Measurements from ENCODE around the gene DOCK11. TPM values are rescaled to one million over a fixed set of nuclear protein-coding genes. Genes with fewer than 3 reads are reported as not detected.
A peak's percentile ranks its signal among the peaks of the same experiment; 100 is the strongest.

The DOCK11 gene
- total RNA-seq, 1 donor from 2014 or later = 5.8 TPM

- Mint-ChIP-seq H3K27ac (no peak overlapping the region), H3K9me3 (ENCODE audit: low read depth) (peaks cover 15% of the 10 kb centered on the region), H3K36me3 (ENCODE audit: insufficient read depth) (no peaks in the 10 kb centered on the region), H3K27me3 (no peaks in the 10 kb centered on the region), H3K4me3 (ENCODE audit: low read depth) (no peak overlapping the region), H3K4me1 (ENCODE audit: low read depth) (no peaks in the 10 kb centered on the region)
- DNase-seq (ENCODE audit: low spot score, unreplicated experiment) = no peak
- TF ChIP-seq, protein P1, sequence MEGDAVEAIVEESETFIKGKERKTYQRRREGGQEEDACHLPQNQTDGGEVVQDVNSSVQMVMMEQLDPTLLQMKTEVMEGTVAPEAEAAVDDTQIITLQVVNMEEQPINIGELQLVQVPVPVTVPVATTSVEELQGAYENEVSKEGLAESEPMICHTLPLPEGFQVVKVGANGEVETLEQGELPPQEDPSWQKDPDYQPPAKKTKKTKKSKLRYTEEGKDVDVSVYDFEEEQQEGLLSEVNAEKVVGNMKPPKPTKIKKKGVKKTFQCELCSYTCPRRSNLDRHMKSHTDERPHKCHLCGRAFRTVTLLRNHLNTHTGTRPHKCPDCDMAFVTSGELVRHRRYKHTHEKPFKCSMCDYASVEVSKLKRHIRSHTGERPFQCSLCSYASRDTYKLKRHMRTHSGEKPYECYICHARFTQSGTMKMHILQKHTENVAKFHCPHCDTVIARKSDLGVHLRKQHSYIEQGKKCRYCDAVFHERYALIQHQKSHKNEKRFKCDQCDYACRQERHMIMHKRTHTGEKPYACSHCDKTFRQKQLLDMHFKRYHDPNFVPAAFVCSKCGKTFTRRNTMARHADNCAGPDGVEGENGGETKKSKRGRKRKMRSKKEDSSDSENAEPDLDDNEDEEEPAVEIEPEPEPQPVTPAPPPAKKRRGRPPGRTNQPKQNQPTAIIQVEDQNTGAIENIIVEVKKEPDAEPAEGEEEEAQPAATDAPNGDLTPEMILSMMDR (IDR thresholded peaks at IDR 0.05; ENCODE audit: unreplicated experiment) = no peak
These were observed 100.0 kb downstream of the DOCK11 start for GRCh38 chrX:118595501-118596042.

DNA sequence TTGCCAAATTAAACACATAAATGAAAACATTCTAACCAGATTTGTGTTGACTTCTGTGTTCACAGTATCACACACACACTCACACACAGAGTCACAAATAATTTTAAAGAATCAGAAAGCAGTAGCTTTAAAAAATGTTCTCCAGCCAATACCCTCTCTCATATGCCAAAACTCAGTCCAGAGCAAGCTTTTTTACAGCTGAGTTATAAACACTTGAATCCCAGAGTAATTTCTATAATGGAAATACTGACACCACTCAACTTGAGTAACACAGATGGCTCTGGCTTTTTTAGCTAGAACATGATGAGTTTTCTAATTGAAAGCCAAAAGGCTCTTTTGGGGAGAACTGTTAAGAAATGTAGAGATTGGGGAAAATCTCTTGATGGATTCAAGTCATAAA, 100.8 kb downstream of the DOCK11 start:
- Mint-ChIP-seq H3K27me3 (no peaks in the 10 kb centered on the region), H3K36me3 (ENCODE audit: insufficient read depth) (no peaks in the 10 kb centered on the region), H3K9me3 (ENCODE audit: low read depth) (peaks cover 9% of the 10 kb centered on the region), H3K4me1 (ENCODE audit: low read depth) (no peaks in the 10 kb centered on the region), H3K27ac (no peak overlapping the region), H3K4me3 (ENCODE audit: low read depth) (no peak overlapping the region)
- TF ChIP-seq, protein P1 (IDR thresholded peaks at IDR 0.05; ENCODE audit: unreplicated experiment) = no peak
- DNase-seq (ENCODE audit: low spot score, unreplicated experiment) = no peak

DNA sequence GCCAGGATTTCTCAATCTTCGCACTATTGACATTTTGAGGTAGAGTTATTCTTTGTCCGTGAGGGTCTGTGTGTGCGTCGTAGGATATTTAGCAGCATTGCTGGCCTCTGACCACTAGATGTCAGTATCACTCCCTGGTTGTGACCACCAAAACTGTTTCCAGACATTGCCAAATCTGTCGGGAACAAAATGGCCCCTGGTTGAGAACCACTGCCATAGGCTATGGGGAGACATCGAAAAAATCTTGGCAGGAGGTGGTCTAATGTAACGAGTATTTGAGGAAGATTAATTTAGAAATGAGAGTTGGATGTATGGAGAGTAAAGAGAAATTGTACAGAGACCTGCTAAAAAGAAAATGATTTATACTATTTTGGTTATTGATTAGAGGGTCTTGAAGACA, 108.4 kb downstream of the DOCK11 start:
- Mint-ChIP-seq H3K4me1 (ENCODE audit: low read depth) (no peaks in the 10 kb centered on the region), H3K36me3 (ENCODE audit: insufficient read depth) (peaks cover 1% of the 10 kb centered on the region), H3K4me3 (ENCODE audit: low read depth) (no peak overlapping the region), H3K27me3 (no peaks in the 10 kb centered on the region), H3K9me3 (ENCODE audit: low read depth) (no peaks in the 10 kb centered on the region), H3K27ac (no peak overlapping the region)
- TF ChIP-seq, protein P1 (IDR thresholded peaks at IDR 0.05; ENCODE audit: unreplicated experiment) = peak; percentile 77
- peak; percentile 18 for DNase-seq (ENCODE audit: low spot score, unreplicated experiment)

GRCh38 chrX:118612290-118612689, 116.7 kb downstream of the DOCK11 start:
- peaks cover 7% of the 10 kb centered on the region for H3K9me3 Mint-ChIP-seq (ENCODE audit: low read depth)
- H3K27ac Mint-ChIP-seq = no peak overlapping the region
- TF ChIP-seq, protein P1 (IDR thresholded peaks at IDR 0.05; ENCODE audit: unreplicated experiment) = no peak
- H3K36me3 Mint-ChIP-seq (ENCODE audit: insufficient read depth) = peaks cover 5% of the 10 kb centered on the region
- H3K4me1 Mint-ChIP-seq (ENCODE audit: low read depth) = peaks cover 13% of the 10 kb centered on the region
- DNase-seq (ENCODE audit: low spot score, unreplicated experiment) = no peak
- no peaks in the 10 kb centered on the region for H3K27me3 Mint-ChIP-seq
- H3K4me3 Mint-ChIP-seq (ENCODE audit: low read depth) = no peak overlapping the region

- no peaks in the 10 kb centered on the region for H3K27me3 Mint-ChIP-seq
- TF ChIP-seq, protein P1 (IDR thresholded peaks at IDR 0.05; ENCODE audit: unreplicated experiment) = no peak
- no peak overlapping the region for H3K4me3 Mint-ChIP-seq (ENCODE audit: low read depth)
- H3K27ac Mint-ChIP-seq = no peak overlapping the region
- peaks cover 7% of the 10 kb centered on the region for H3K9me3 Mint-ChIP-seq (ENCODE audit: low read depth)
- H3K36me3 Mint-ChIP-seq (ENCODE audit: insufficient read depth) = peaks cover 4% of the 10 kb centered on the region
- no peak for DNase-seq (ENCODE audit: low spot score, unreplicated experiment)
- peaks cover 13% of the 10 kb centered on the region for H3K4me1 Mint-ChIP-seq (ENCODE audit: low read depth)
These were observed 118.5 kb downstream of the DOCK11 start for GRCh38 chrX:118614150-118614549.

Measured in progenitor cell of endocrine pancreas (in vitro differentiated cells).